Measurements from ENCODE around the gene CRHR1.

CRHR1 gene

DNA sequence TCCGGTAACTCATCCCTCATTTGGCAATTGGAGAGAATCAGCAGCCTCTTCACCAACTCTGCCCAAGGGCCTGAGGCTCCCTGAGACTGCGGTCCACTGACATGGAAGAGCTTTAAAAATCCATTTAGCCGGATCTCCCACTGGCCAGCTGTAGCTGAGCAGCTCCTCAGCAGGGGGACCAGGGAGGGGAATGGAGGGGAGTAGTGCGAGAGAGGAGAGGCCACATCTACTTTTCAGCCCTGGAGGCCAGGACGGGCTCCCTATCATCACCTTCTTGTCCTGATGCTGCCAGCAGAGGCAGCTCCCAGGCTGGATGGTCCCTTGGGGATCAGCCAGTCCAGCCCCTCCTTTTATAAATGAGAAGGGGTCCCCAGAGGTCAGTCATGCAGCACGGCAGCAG, 35.5 kb downstream of the CRHR1 start:
- DNase-seq (ENCODE audit: extremely low read depth in 1 of 2, low read depth in 1 of 2), result no peak

DNA sequence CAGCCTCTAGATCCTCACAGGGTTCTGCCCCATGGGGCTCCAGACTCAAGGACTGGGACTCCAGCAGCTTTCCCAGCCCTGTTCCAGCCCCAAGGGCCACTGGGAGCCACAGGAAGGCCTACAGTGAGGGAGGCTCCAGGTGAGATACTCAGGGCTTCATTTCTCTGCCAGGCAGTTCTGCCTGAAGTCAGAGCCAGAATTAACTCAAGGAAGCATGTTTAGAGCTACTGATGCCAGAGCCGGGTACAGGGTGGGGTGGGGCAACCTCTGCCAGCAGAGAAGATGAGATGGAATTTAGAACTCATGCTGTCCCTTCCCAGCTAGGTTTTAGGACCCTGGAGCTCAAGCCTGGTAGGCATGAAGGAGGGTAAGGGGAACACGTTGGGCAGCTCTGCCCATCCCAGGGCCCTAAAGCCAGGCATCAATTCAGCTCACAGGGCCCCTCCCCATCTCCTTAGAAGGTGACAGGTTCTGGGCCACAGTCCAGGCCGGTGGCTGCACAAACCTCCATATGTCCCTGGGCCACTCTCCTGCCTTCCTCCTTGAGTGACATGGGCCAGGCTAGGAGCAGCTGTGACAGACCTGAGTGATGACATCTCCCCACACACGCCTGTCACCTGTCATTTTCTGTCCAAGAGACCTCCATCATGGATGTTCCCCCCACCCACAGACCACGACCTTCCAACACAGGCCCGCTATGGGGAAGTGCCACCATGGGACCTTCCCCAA, 36.1 kb downstream of the CRHR1 start:
- DNase-seq (ENCODE audit: extremely low read depth in 1 of 2, low read depth in 1 of 2), result no peak

DNA sequence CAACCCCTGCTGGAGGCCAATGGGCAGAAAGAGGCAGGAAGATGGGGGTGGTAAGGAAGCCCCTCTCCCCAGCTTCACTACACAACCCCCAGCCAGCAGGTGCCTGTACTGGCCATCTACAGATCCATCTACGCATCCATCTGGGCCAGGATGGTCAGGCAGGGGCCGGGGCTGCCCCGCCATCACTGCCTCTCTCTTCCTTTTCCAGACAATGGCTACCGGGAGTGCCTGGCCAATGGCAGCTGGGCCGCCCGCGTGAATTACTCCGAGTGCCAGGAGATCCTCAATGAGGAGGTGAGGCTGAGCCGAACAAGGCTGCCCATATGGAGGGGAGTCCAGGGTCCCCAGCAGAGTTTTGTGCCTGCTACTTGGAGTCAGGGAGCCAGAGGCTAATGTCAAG, 37.0 kb downstream of the CRHR1 start:
- no peak for DNase-seq (ENCODE audit: extremely low read depth in 1 of 2, low read depth in 1 of 2)

DNA sequence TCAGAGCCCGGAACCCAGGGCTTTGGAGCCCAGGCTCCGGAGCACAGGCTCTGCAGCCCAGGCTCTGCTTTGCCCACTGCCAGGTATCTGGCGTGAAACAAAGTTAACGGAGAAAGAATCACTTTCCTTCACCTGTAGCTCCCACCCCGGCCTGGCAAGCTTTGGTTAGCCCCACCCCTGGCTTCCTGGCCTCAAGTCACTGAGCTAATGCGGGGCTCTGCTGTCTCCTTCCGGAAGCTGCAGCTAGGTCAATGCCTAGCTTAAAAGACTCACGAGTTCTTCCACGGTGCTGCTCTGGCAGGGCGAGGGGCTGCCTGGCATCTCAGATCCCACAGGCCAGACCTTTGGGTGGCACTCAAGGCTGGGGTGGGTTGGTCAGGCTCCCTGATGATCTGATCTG, 39.5 kb downstream of the CRHR1 start:
- DNase-seq (ENCODE audit: extremely low read depth in 1 of 2, low read depth in 1 of 2), result no peak

DNA sequence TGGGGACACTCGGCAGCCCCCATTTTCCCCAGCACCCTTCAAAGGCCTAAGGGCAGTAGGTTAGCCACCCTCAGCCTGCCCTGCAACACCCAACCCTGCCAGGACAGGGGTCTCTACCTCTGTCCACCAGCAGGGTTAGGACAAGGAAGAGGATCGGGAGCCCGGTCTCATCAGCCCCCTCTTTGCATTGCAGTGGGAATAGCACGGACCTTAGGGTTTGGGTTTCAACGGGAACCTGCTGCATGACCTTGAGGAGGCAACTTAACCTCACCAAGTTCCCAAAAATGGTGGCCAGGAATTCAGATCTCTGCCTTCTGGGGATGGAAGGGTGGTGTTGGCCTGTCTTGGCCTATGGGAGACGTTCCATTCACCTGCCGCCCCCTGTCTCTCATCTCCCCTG, 40.4 kb downstream of the CRHR1 start:
- no peak for DNase-seq (ENCODE audit: extremely low read depth in 1 of 2, low read depth in 1 of 2)

DNA sequence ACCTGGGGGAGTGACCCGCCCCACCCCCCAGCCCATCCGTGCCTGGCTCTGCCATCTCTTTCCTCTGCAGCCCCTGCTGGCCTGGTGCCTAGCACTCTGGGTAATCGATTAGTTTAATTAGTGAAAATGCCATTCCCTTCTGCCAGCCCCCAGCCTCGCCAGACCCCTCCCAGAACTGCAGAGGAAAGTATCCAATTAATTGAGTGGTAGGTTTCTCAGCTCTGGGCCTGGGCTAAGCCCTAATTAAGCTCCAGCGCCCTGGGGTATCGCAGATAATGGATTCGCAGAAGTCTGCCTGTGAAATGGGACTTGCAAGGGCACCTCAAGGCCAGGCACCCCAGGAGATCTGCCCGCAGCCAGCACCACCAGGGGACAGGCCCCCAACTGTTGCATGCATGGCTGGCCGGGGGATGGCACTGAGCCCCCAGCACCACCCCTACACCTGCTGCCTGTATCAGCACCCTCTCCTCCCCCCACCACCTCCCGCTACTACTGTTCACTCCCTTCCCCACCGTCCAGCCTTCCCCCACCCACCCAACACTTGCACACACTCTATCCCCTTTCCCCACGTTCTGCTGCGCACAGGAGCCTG, 40.9 kb downstream of the CRHR1 start:
- DNase-seq (ENCODE audit: extremely low read depth in 1 of 2, low read depth in 1 of 2), result no peak

DNA sequence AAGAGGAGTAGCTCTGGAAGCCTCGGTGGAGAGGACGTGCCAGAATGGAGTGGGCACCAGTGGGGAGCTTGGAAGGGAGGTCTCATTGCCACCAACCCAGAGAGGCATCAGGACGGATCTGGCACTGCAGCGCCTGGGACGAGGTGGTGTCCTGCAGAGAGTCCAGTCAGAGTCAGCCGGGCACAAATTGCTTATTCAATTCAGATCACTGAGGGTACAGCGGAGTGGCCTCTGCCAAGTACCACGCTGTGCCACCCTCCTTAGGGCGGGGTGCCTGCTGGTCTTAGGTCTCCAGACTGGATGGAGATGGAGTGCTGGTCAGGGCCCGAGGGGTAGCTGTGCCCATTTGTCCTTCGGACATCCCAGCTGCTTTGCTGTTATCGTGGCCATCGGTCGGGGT, 41.7 kb downstream of the CRHR1 start:
- no peak for DNase-seq (ENCODE audit: extremely low read depth in 1 of 2, low read depth in 1 of 2)

DNA sequence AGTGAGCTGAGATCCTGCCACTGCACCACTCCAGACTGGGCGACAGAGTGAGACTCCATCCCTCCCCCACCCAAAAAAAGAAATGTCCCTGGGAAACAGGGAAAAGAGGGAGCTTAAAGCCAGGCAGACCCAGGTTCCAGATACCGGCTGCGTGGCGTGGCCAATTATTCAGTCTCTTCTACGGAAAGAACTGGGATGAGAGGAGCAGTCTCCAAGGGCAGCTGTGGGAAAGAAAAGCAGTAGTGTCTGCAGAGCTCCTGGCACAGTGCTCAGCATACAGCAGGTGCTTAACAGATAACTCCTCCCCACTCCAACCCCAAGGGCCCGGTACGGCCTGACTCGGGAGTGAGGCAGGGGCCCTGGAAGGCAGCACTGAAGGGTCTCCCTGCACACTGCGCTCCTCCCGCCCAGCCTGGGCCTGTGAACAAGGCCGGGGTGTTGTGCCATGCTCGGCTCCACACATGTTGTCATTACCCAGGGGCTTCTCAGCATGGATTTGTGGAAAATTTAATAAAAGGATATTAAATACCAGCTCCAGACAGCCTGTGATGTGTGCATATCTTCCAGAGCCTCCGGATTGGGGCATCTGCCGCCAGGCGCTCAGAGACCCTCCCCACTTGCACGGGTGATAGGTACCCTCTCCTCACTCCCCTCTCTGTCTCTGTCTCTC, 42.9 kb downstream of the CRHR1 start:
- no peak for DNase-seq (ENCODE audit: extremely low read depth in 1 of 2, low read depth in 1 of 2)

DNA sequence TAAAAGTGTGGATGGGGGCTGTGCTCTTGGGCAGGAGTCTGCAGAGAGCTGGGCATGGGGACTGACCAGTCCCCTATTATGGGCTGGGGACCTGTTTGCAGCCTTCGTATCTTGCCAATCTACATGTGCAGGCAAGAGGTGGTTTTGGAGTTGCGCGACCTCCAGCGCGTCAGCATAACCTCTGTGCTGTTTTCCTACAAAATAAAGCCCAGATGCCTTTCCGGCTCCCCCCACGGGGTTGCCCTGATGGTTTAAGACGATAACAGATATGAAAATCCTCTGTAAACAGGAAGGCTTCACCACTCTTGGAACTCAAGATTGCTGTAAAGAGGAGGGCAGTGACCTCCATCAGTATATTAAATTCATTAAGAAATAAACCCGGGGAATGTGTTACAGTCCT, 44.1 kb downstream of the CRHR1 start:
- DNase-seq (ENCODE audit: extremely low read depth in 1 of 2, low read depth in 1 of 2), result no peak

DNA sequence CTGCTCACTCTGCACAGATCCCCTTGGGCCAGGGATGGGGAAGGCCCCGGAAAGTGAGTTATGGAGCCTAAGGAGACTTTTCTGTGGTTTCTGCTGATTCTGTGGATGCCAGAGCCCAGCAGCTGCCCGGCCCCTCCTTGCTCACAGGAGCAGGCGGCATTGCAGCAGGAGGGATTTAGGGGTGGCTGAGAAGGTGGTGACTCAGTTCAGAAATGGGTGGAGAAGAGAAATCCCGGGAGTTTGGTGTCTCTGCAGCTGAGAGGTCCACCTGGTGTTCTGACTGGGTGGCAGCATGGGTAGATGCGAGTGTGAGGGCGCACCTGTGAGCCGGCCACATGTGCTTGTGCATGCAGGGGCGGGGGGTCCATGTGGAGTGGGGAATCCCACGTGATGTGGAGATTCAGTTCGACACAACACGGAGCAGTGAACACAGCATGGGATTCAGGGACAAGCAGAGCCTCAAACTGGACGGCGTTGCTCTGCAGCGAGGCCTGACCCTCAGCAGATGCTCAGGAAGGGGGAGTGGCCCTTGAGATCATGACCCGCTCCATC, 44.5 kb downstream of the CRHR1 start:
- no peak for DNase-seq (ENCODE audit: extremely low read depth in 1 of 2, low read depth in 1 of 2)

DNA sequence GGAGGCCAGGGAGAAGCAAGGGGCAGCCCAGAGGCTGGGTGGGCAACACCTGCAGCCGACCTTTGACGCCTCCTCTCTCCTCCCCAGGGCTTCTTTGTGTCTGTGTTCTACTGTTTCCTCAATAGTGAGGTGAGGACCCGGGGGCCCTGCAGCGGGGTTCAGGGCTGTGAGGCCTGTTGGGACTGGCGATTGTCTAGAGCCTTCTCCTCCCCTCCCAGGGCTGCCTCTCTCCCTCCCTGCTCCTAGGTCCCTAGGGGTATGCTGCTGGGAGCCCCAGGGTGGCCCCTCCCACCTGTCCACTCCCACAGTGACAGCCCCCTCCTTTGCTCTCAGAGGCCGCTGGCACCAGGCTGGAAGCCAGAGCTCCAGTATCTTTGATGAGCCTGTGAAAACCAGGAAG, 49.8 kb downstream of the CRHR1 start:
- DNase-seq (ENCODE audit: extremely low read depth in 1 of 2, low read depth in 1 of 2), result no peak

DNA sequence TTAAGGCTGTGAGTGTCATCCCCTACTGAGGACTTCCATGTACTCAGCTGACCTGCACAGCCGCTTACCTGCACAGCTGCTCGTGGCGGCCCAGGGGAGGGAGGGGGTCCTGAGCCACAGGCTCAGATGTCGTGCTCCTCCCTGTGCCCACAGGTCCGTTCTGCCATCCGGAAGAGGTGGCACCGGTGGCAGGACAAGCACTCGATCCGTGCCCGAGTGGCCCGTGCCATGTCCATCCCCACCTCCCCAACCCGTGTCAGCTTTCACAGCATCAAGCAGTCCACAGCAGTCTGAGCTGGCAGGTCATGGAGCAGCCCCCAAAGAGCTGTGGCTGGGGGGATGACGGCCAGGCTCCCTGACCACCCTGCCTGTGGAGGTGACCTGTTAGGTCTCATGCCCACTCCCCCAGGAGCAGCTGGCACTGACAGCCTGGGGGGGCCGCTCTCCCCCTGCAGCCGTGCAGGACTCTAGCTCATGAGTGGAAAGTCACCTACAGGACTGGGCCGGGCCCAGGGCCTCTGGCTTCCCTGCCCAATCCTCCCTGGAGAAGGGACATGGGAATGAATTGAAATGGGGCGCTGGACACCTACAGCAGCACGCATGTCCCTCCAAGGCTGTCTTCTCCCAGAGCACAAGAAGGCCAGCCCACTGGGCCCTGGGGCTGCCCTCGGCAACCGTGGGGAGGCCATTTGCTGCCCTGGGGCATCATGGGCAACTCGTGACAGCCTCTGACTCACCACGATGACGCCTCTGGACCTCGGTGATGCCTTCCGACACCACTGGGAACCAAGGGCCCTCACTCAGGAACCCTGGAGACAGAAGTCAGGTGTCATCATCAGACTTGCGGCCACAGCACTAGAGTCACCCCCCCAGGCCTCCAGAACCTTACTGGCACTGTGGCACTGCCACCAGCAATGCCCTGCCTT, 50.6 kb downstream of the CRHR1 start:
- DNase-seq (ENCODE audit: extremely low read depth in 1 of 2, low read depth in 1 of 2), result no peak

DNA sequence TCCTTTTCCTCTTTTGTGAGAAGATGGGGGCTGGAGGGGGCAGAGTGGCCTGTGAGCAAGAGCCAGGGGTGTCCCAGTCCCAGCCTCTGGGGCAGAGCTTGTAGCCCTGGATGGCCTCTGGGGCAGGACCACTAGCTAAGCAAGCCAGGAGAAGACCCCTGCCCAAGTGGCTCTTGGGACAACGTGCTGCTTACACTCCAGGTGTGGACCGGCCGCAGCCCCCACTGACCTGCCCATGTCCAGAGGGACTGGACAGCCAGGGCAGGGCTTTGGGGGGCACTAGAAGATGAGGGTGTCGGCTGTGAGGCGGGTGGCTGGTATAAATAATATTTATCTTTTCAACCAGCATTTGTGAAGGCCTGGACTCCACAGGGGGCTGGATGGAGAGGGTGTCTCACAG, 51.4 kb downstream of the CRHR1 start:
- DNase-seq (ENCODE audit: extremely low read depth in 1 of 2, low read depth in 1 of 2), result no peak

DNA sequence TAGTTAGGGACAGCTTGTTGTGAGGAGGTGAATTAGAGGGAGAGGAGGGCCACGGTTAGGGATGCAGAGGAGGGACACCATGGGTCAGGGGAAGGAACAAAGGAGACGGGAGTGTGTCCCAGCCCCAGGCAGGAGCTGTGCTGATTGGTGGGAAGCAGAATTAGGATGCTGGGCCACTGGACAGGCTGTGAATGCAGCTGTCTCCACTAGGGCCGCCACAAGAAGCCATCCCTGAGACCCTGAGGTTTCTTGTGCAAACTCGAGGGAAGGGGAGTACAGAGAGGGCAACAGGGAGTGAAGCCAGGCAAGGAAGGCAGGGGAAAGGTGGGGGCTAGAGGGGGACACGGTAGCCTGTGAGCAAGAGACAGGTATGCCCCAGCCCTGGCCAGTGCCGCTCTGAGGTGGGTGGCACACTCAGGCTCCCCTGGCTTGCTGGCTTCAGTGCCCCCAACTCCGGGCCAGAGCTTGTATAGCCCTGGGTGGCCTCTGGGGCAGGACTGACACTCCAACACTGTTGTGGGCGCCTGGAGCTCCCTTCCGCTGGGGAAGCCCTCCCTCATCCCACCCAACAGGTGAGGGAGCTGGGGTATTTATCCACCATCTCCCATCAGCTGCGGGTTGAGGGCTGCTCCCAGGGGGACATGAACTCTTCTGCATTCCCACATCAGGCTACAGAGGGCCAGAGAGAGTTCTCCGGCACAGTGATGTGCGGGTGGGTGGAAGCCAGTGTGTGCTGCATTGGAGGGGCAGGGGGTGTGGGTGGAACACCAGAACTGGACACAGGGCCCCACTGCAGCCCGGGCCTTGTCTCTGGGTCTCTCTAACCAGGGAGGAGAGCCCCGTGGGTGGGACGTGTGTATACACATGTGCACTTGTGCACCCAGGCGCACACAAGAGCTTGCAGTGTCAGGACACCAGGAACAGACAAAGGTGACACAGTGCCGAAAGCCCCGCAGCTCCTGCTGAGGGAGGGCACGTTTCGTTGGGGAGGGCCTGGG, 52.2 kb downstream of the CRHR1 start:
- DNase-seq (ENCODE audit: extremely low read depth in 1 of 2, low read depth in 1 of 2), result no peak

DNA sequence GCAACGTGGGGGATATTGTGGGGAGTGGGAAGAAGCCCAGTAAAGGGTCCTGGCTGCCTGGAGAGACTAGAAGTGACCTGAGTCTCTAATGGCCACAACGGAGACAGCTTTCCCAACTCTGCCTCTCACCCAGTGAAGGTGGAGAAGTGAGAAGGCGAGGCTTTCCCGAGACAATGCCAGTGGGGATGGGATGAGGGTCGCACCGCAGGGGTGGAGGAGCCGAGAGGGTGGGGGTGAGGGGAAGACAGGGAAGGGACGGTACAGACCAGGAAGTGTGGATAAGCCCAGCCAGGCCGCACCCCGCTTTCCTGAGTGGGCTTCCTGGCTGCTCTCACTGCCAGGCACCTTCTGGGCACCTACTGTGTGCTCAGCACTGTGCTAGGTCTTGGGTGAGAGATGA, 53.1 kb downstream of the CRHR1 start:
- no peak for DNase-seq (ENCODE audit: extremely low read depth in 1 of 2, low read depth in 1 of 2)

DNA sequence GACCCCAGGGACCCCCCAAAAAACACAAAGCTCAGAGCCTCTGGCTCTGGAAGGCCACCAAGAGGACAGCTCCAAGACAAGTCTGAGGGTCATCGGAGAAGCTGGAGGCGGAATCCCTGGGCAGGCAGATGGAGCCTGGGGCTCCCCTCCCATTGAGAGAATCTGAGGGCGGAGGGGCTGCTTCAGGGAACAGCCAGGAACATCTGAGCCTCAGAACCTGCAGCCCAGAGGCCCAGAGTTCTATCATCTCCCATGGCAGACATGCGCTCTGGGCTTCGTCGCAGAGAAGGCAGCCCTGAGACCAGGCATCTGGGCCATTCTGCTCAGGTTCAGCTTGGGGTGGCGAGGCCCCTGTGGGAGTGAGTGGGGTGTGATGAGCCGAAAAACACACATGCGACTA, 53.5 kb downstream of the CRHR1 start:
- no peak for DNase-seq (ENCODE audit: extremely low read depth in 1 of 2, low read depth in 1 of 2)

DNA sequence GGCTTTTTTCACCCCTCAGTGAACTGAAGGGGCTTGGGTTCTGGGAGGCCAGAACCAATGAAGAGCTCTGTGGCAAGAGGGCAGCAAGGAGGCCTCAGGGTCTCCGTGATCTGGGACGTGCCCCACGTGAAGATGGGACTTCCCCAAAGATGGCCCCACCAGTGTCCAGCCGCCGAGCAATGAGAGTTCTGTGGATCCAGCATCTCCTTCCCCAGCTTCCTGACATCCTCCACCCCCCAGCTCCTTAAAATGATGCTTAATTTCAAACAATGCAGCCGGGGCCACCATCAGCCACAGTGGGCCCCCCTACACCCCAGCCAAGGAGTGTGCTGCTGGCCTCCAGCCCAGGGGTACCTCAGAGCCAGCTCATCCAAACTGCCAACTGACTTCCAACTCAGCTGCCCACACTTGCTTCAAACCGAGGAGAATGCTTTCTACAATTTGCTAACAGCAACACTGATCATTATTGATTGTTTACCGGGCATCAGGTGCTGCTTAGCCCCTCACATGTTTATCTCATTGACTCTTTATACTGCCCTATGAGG, 54.7 kb downstream of the CRHR1 start:
- no peak for DNase-seq (ENCODE audit: extremely low read depth in 1 of 2, low read depth in 1 of 2)

DNA sequence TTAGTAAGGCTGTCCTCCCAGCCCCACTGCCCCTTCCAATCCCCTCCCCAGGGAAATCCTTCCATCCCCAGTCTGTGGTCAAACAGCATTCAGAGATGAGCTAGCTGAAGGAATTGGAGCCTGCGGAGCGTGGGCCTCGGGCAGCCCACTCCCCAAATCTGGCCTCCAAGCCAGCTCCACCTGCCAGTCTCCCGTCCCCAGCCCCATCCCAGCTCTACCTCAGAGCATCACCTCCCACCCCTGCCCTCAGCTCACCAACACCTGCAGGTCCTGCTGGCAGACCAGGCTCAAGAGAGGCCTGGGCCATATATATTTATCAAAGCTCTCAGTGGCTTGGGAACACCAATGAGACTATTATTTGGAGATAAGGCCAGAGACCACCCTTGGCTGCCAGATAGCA, 55.3 kb downstream of the CRHR1 start:
- no peak for DNase-seq (ENCODE audit: extremely low read depth in 1 of 2, low read depth in 1 of 2)

DNA sequence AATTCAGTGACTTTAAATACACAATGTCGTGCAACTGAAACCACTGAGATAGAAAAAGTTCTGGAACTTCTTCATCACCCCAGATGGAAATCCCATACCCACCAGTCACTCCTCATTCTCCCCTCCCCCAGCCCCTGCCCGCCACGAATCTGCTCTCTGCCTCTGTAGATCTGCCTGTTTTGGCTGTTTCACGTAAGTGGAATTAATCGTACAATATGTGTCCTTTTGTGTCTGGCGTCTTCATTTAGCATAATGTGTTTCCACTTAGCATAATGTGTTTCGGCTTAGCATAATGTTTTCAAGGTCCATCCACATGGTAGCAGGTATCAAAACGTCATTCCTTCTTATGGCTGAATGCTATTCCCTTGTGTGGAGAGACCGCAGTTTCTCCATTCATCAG, 57.1 kb downstream of the CRHR1 start:
- DNase-seq (ENCODE audit: extremely low read depth in 1 of 2, low read depth in 1 of 2), result no peak
